Smooth muscle cell (in vitro differentiated cells): ENCODE results near the gene PMS2. TPM values are rescaled to one million over a fixed set of nuclear protein-coding genes. Genes with fewer than 3 reads are reported as not detected.

Experiments used
- DNase-seq: peaks from one replicate; lab custom pipeline; 2025; ENCODE audit not compliant: unreplicated experiment; lab: John Stamatoyannopoulos, UW
- H2AFZ ChIP-seq: fragments of 200-600 bp; sonication (generic); 2 replicates; pipeline ENCODE4 v1.6.0; 2016; ENCODE audit warnings: antibody characterized with exemption, low read depth, mild to moderate bottlenecking
- H3F3A ChIP-seq: fragments of 200-600 bp; sonication (generic); 2 replicates; pipeline ENCODE4 v1.6.0; 2017; ENCODE audit warnings: antibody characterized with exemption, low read depth
- H3K27ac ChIP-seq: fragments of 200-600 bp; sonication (generic); 2 replicates; pipeline ENCODE4 v1.5.1; 2016; ENCODE audit warnings: low read depth, mild to moderate bottlenecking
- H3K27me3 ChIP-seq: fragments of 200-600 bp; sonication (generic); 2 replicates; pipeline ENCODE4 v1.6.1; 2016; ENCODE audit warnings: low read depth, mild to moderate bottlenecking
- H3K36me3 ChIP-seq: fragments of 200-600 bp; sonication (generic); 2 replicates; pipeline ENCODE4 v1.5.1; 2016; ENCODE audit warnings: low read depth
- H3K4me1 ChIP-seq: fragments of 200-600 bp; sonication (generic); 2 replicates; pipeline ENCODE4 v1.5.1; 2016; ENCODE audit warnings: low read depth
- H3K4me2 ChIP-seq: fragments of 200-600 bp; sonication (generic); 2 replicates; pipeline ENCODE4 v1.6.0; 2016; ENCODE audit warnings: mild to moderate bottlenecking
- H3K4me3 ChIP-seq: fragments of 200-600 bp; sonication (generic); 2 replicates; pipeline ENCODE4 v1.5.1; 2016; ENCODE audit warnings: mild to moderate bottlenecking
- H3K79me2 ChIP-seq: fragments of 200-600 bp; sonication (generic); 2 replicates; pipeline ENCODE4 v1.6.0; 2016; ENCODE audit warnings: low read depth, mild to moderate bottlenecking
- H3K9ac ChIP-seq: fragments of 200-600 bp; sonication (generic); 2 replicates; pipeline ENCODE4 v1.6.0; 2016; ENCODE audit warnings: low read depth
- H3K9me3 ChIP-seq: fragments of 200-600 bp; sonication (generic); replicated peaks from 2 replicates; pipeline ENCODE4 v1.5.1; 2016; ENCODE audit warnings: low read depth
- H4K20me1 ChIP-seq: fragments of 200-600 bp; sonication (generic); 2 replicates; pipeline ENCODE4 v1.6.0; 2016; ENCODE audit warnings: low read depth
- WGBS: methylation state at CpG from one replicate; pipeline ENCODE4 v1.1.7; 2016; ENCODE audit warnings: low lambda C conversion rate; 5-methylcytosine and 5-hydroxymethylcytosine counted together
- polyA plus RNA-seq: library from polyadenylated mRNA; unstranded; fragments of >200 nt; fragmentation: Nextera tagmentation; extraction: Ambion mirVana; gene quantifications from 2 replicates; pipeline ENCODE4 v1.2.1, GENCODE V29; 2016
- total RNA-seq: library from RNA; depleted of rRNA; stranded (reverse); fragments of >200 nt; gene quantifications from 2 replicates; pipeline ENCODE4 v1.2.3, GENCODE V29; 2014
- TF ChIP-seq, protein P1 (sequence below): fragments of 200-600 bp; sonication (generic); IDR thresholded peaks from 2 replicates; pipeline ENCODE4 v1.5.1; 2017; ENCODE audit warnings: borderline replicate concordance, mild to moderate bottlenecking, antibody characterized with exemption; ENCODE audit not compliant: insufficient read depth, poor library complexity, severe bottlenecking

PMS2 gene
- total and polyA plus RNA-seq, 2 experiments from 2014 or later = 5.4 to 8.8 TPM

DNA sequence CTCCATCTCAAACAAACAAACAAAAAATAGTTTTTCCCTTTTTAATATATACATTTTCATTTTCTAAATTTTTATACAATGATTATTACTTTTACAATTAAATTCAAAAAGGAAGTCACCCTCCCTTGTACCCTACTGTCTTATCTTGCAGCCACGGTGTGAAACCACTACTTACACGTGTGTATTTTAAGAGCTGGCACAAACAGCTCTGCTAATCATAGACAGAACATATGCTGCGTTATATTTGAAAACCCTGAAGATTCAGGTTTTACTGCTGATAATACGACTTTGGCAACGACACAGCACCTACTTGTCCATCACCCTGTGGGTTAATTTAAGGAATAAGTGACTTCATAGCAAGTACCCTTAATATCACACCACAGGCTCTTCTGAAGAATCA, 23.3 kb upstream of the PMS2 start:
- no peaks in the 10 kb centered on the region for H3K4me1 ChIP-seq
- peaks cover 7% of the 10 kb centered on the region for H3K79me2 ChIP-seq
- no peaks in the 10 kb centered on the region for H3F3A ChIP-seq
- H2AFZ ChIP-seq = no peak overlapping the region
- no peak overlapping the region for H3K27ac ChIP-seq
- no peak overlapping the region for H3K4me3 ChIP-seq
- DNase-seq = no peak
- no peaks in the 10 kb centered on the region for H3K9me3 ChIP-seq
- H4K20me1 ChIP-seq = peaks cover 42% of the 10 kb centered on the region
- no peak overlapping the region for H3K4me2 ChIP-seq
- WGBS = 95% methylated on average over 5 of the region's 5 CpGs
- no peak overlapping the region for H3K9ac ChIP-seq
- TF ChIP-seq, protein P1, sequence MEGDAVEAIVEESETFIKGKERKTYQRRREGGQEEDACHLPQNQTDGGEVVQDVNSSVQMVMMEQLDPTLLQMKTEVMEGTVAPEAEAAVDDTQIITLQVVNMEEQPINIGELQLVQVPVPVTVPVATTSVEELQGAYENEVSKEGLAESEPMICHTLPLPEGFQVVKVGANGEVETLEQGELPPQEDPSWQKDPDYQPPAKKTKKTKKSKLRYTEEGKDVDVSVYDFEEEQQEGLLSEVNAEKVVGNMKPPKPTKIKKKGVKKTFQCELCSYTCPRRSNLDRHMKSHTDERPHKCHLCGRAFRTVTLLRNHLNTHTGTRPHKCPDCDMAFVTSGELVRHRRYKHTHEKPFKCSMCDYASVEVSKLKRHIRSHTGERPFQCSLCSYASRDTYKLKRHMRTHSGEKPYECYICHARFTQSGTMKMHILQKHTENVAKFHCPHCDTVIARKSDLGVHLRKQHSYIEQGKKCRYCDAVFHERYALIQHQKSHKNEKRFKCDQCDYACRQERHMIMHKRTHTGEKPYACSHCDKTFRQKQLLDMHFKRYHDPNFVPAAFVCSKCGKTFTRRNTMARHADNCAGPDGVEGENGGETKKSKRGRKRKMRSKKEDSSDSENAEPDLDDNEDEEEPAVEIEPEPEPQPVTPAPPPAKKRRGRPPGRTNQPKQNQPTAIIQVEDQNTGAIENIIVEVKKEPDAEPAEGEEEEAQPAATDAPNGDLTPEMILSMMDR = no peak
- peaks cover 12% of the 10 kb centered on the region for H3K36me3 ChIP-seq
- H3K27me3 ChIP-seq = no peaks in the 10 kb centered on the region

DNA sequence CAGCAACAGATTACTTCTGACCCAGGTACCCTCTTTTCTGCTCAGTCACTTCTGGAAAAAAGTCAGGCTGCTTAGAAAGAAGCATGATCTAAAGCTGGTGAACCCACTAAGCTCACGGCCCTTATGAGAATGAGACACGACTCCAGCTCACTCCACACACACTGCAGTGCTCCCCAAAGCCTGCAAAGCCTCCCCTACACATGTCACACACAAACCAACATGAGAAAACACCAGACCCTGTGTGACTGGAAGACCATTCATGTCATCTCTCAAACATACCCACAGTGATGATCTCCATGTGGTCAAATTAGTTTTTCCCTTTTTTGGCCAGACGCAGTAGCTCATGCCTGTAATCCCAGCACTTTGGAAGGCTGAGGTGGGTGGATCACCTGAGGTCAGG, 22.7 kb upstream of the PMS2 start:
- 94% methylated on average over 3 of the region's 3 CpGs for WGBS
- Histone ChIP-seq H4K20me1 (peaks cover 42% of the 10 kb centered on the region), H3K79me2 (peaks cover 5% of the 10 kb centered on the region), H3F3A (no peaks in the 10 kb centered on the region), H3K4me2 (no peak overlapping the region), H3K27ac (no peak overlapping the region), H3K9me3 (no peaks in the 10 kb centered on the region), H3K9ac (no peak overlapping the region), H3K4me3 (no peak overlapping the region), H3K27me3 (no peaks in the 10 kb centered on the region), H3K4me1 (no peaks in the 10 kb centered on the region), H2AFZ (no peak overlapping the region), H3K36me3 (peaks cover 7% of the 10 kb centered on the region)
- TF ChIP-seq, protein P1 = no peak
- no peak for DNase-seq

DNA sequence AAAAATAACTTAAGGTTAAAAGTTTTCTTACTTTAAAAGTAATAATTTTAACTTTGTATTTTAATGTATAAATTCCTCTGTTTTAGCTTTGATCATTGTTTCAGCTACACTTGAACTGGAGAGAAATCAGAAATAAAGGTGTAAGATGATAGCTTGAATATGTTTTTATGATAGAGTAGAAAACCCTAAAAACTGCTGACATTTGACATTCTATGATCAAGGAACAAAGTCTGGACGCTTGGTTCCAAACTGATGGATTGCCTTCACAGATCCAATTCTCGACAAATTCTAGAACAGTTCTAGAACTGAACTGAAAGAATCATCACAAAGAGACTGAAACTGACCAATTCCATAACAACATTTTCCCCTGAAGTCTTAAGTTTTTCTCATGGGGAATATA, 22.1 kb upstream of the PMS2 start, which contains the start of gene ANKRD61:
TSS of gene ANKRD61 (plus strand) at position 389 of the 400 bp plus-strand sequence. CDS start at position 389, 0 bp downstream.
- H2AFZ ChIP-seq = no peak within 1 kb of the TSS
- no peak within 1 kb of the TSS for H3K4me3 ChIP-seq
- no peak within 1 kb of the TSS for H3K9ac ChIP-seq
- WGBS = 100% methylated on average over 2 of the region's 2 CpGs
- no peak within 1 kb of the TSS for H3K27ac ChIP-seq
- TF ChIP-seq, protein P1 = no peak
- no peaks in the 10 kb centered on the region for H3K9me3 ChIP-seq
- H3K79me2 ChIP-seq = peaks cover 4% of the 10 kb centered on the region
- peaks cover 5% of the 10 kb centered on the region for H3K36me3 ChIP-seq
- H3K4me1 ChIP-seq = no peaks in the 10 kb centered on the region
- H3K4me2 ChIP-seq = no peak within 1 kb of the TSS
- DNase-seq = no peak
- no peaks in the 10 kb centered on the region for H3F3A ChIP-seq
- peaks cover 42% of the 10 kb centered on the region for H4K20me1 ChIP-seq
- H3K27me3 ChIP-seq = no peaks in the 10 kb centered on the region

DNA sequence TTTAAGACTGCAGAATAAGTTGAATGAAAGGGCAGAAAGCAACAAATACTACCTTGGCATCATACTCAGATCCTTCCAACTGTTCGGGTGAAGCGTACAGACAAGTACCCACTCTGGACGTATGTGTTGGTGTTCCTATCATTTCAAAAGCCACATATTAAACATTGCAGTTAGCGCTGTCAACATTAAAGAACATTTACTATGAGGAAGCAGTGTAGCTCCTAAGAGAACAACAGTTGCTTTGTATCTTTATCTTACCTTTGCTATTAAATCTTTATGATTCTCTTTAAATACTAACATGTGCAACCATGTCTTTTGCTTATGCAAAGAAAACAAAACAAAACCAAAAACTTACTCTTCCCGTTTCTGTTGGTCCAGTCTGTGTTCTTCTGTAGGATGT, 19.7 kb upstream of the PMS2 start:
- Histone ChIP-seq H3K9ac (no peak overlapping the region), H3F3A (no peaks in the 10 kb centered on the region), H2AFZ (no peak overlapping the region), H3K36me3 (peaks cover 5% of the 10 kb centered on the region), H3K9me3 (no peaks in the 10 kb centered on the region), H3K4me2 (no peak overlapping the region), H3K79me2 (no peaks in the 10 kb centered on the region), H4K20me1 (peaks cover 23% of the 10 kb centered on the region), H3K4me3 (no peak overlapping the region), H3K27me3 (no peaks in the 10 kb centered on the region), H3K27ac (no peak overlapping the region), H3K4me1 (no peaks in the 10 kb centered on the region)
- 95% methylated on average over 5 of the region's 5 CpGs for WGBS
- no peak for DNase-seq
- TF ChIP-seq, protein P1 = no peak
